K562 (cell line): ENCODE data around the gene PCSK1. TPM values are rescaled to one million over a fixed set of nuclear protein-coding genes. Genes with fewer than 3 reads are reported as not detected.

Source experiments
- DNMT1 ChIP-seq: fragments of 450-650 bp; IDR thresholded peaks from 2 replicates; pipeline ENCODE4 v1.6.1; 2016; ENCODE audit warnings: antibody characterized with exemption, mild to moderate bottlenecking
- POLR2AphosphoS5 ChIP-seq: IDR thresholded peaks from 2 replicates; pipeline ENCODE4 v1.6.1; 2011; ENCODE audit warnings: mild to moderate bottlenecking, low read depth, low read length, moderate library complexity; ENCODE audit not compliant: control insufficient read depth, insufficient read depth
- RCOR1 ChIP-seq, 2 experiments: IDR thresholded peaks; 2 replicates each; pipeline ENCODE4 v1.6.1; 2012; ENCODE audit warnings: low read depth in 2 of 2, low read length in 2 of 2, borderline replicate concordance in 1 of 2, improper control_type of control experiment in 1 of 2
- REST ChIP-seq, 2 experiments: fragments of 450-650 bp; formaldehyde crosslinking in 1 of 2; IDR thresholded peaks; 2 replicates each; pipeline versions ENCODE4 v1.4.0 to v1.6.1; 2014 to 2020; ENCODE audit warnings: mild to moderate bottlenecking in 2 of 2, borderline replicate concordance in 1 of 2, low read depth in 1 of 2
- polyA plus RNA-seq, 8 experiments: library from polyadenylated mRNA; depleted of rRNA in 4 of 8; stranded (reverse) in 5 of 8; unstranded in 3 of 8; fragments of >200 nt; fragmentation: Nextera tagmentation in 2 of 8; fragmentation: Illumina TruSeq in 1 of 8; extraction: Ambion mirVana in 2 of 8; extraction: Trizol in 1 of 8; gene quantifications; 2 replicates each; pipeline versions ENCODE4 v1.2.1 to v1.2.3, GENCODE V29; 2011 to 2014; ENCODE audit warnings: inconsistent platforms in 1 of 8, missing spikeins in 1 of 8
- total RNA-seq, 7 experiments: library from RNA; depleted of rRNA in 6 of 7; stranded (reverse); fragments of >200 nt in 6 of 7; fragmentation: Illumina TruSeq in 2 of 7; extraction: Trizol in 2 of 7; gene quantifications; 2 replicates each; pipeline versions ENCODE4 v1.2.1 to v1.2.3, GENCODE V29; 2011 to 2021; ENCODE audit warnings: low replicate concordance in 1 of 7

PCSK1 gene
- total and polyA plus RNA-seq, 9 of the 15 experiments (the other 6 are each of a cell fraction or from before 2014, with no cell fraction given), result not detected

- TF ChIP-seq REST (IDR thresholded peaks at IDR 0.05; ENCODE audit: borderline replicate concordance) (peak; percentile 76), REST (CRISPR knock-in tag; IDR thresholded peaks at IDR 0.05; ENCODE audit: low read depth) (no peak), RCOR1 (IDR thresholded peaks at IDR 0.05; ENCODE audit: borderline replicate concordance in 1 of 2, low read depth in 2 of 2, low read length in 2 of 2) (no peak), POLR2AphosphoS5 (no peak), DNMT1 (no peak)
These were observed 5.2 kb downstream of the PCSK1 start (continued) for GRCh38 chr5:96427824-96428223.
